Small intestine (tissue), 7 donors: ENCODE measurements around the gene DTX3L. TPM values are rescaled to one million over a fixed set of nuclear protein-coding genes. Genes with fewer than 3 reads are reported as not detected.

Experiments
- DNase-seq, 2 donors: peaks; one replicate each; pipeline versions ENCODE4 v3.0.0 to v3.0.0-alpha.2; 2013
- FAIRE-seq: peaks from 2 replicates; lab custom pipeline; 2012; peaks lifted over from hg19 to GRCh38; lab: Jason Lieb, UNC
- H3K27ac ChIP-seq, 3 donors: one replicate each; pipeline ENCODE4 v1.5.1; 2013; ENCODE audit warnings: low read length in 2 of 3, mild to moderate bottlenecking in 2 of 3, control low read depth in 1 of 3, inconsistent platforms in 1 of 3, low read depth in 1 of 3, moderate library complexity in 1 of 3
- H3K27me3 ChIP-seq, 3 donors: one replicate each; pipeline ENCODE4 v1.6.1; 2013; ENCODE audit warnings: low read length in 3 of 3, inconsistent platforms in 1 of 3; ENCODE audit not compliant: control insufficient read depth in 3 of 3, insufficient read depth in 3 of 3
- H3K36me3 ChIP-seq, 3 donors: one replicate each; pipeline ENCODE4 v1.6.1; 2013; ENCODE audit warnings: low read length in 3 of 3, inconsistent platforms in 1 of 3, low read depth in 1 of 3, mild to moderate bottlenecking in 1 of 3, moderate library complexity in 1 of 3; ENCODE audit not compliant: control insufficient read depth in 3 of 3, insufficient read depth in 2 of 3
- H3K4me1 ChIP-seq, 3 donors: one replicate each; pipeline ENCODE4 v1.6.1; 2013; ENCODE audit warnings: low read length in 2 of 3, inconsistent platforms in 1 of 3, low read depth in 1 of 3, mild to moderate bottlenecking in 1 of 3, moderate library complexity in 1 of 3; ENCODE audit not compliant: control insufficient read depth in 3 of 3, insufficient read depth in 2 of 3
- H3K4me3 ChIP-seq, 3 donors: one replicate each; pipeline ENCODE4 v1.5.1; 2013; ENCODE audit warnings: low read length in 3 of 3, control low read depth in 1 of 3, inconsistent platforms in 1 of 3, low read depth in 1 of 3, mild to moderate bottlenecking in 1 of 3, moderate library complexity in 1 of 3
- H3K9me3 ChIP-seq, 2 donors: one replicate each; pipeline ENCODE4 v1.6.1; 2013; ENCODE audit warnings: low read depth in 1 of 2, low read length in 1 of 2; ENCODE audit not compliant: control insufficient read depth in 2 of 2, insufficient read depth in 1 of 2
- WGBS, 3 donors: extraction: QIAGEN DNeasy Blood & Tissue Kit; methylation state at CpG; one replicate each; pipeline ENCODE4 v1.1.7; 2013; 5-methylcytosine and 5-hydroxymethylcytosine counted together
- polyA plus RNA-seq, 4 donors: library from polyadenylated mRNA; stranded (reverse) in 3 of 4; unstranded in 1 of 4; fragments of 200-250 nt in 3 of 4; fragments of 120-200 nt in 1 of 4; gene quantifications; one replicate each; pipeline versions ENCODE4 v1.2.1 to v1.2.3, GENCODE V29; 2013
- donor health status: healthy with polysubstance abuse.
- donor health status: control.
- donor health status: control.
- donor health status: Bipolar disorder and iron deficiency.
- donor health status: healthy.

The DTX3L gene
- polyA plus RNA-seq, 4 donors, result 10.8 to 29.1 (median 18.6) TPM

DNA sequence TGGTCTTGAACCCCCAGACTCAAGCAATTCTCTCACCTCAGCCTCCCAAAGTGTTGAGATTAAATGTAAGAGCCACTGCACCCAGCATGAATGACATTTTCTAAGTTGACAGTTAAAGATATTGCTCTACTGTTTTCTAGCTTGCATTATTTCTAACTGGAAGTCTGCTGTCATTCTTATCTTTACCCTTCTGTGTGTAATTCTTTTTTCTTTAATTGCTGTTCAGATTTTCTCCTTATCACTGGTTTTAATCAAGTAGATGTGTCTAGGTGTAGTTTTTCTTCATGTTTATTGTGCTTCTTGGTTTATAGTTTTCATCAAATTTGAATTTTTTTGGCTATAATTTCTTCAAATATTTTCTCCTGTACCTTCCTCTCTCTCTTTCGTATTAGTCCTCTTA lies 18.3 kb downstream of the DTX3L start:
- FAIRE-seq (no peak), DNase-seq (no peak)
- Histone ChIP-seq H3K9me3 (peaks cover 0 to 12% of the 10 kb centered on the region in 2 donors), H3K27me3 (peaks cover 0 to 4% (median 0%) of the 10 kb centered on the region in 3 donors), H3K4me3 (no peak overlapping the region), H3K36me3 (no peaks in the 10 kb centered on the region), H3K27ac (no peak overlapping the region), H3K4me1 (peaks cover 0 to under 1% (median 0%) of the 10 kb centered on the region in 3 donors)
- 91 to 98% (median 93%) methylated on average over 1 of the region's 1 CpG for WGBS, 3 donors

DNA sequence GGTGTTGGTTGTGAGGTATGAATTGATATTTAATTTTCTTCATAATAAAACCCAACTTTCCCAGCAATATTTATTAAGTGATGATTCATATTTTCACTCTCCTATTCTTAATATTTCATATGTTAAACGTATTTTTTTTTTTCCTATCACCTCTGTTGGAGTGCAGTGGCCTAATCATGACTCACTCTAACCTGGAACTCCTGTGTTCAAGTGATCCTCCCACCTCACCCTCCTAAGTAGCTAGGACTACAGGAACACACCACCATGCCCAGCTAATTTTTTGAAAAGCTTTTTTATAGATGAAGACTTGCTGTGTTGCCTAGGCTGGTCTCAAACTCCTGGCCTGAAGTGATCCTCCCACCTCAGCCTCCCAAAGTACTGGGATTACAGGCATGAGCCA lies 22.0 kb downstream of the DTX3L start:
- 29 to 51% (median 36%) methylated on average over 1 of the region's 1 CpG for WGBS, 3 donors
- no peak for FAIRE-seq
- no peaks in the 10 kb centered on the region for H3K36me3 ChIP-seq
- no peaks in the 10 kb centered on the region for H3K4me1 ChIP-seq
- H3K9me3 ChIP-seq, result peaks cover 0 to 12% of the 10 kb centered on the region in 2 donors
- no peak overlapping the region for H3K27ac ChIP-seq
- no peak for DNase-seq
- no peaks in the 10 kb centered on the region for H3K27me3 ChIP-seq
- H3K4me3 ChIP-seq, result no peak overlapping the region

DNA sequence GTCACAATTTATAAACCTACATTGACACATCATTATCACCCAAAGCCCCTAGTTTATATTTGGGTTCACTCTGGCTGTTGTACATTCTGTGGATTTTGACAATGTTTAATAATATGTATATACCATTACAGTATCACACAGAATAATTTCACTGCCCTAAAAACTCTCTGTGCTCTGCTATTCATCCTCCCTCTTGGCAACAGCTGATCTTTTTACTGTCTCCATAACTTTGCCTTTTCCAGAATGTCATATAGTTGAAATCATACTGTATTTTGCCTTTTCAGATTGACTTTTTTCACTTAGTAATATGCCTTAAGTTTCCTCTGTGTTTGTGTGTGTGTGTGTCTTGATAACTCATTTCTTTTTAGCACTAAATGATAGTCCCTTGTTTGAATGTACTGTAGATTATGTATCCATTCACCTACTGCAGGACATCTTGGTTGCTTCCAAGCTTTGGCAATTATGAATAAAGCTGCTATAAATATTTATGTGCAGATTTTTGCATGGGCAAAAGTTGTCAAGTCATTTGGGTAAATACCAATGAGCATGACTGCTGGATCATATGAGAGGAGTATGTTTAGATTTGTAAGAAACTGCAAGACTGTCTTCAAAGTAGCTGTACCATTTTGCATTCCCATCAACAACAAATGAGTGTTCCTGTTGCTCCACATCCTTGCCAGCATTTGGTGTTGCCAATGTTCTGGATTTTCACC lies 22.8 kb downstream of the DTX3L start:
- H3K9me3 ChIP-seq, result peaks cover 0 to 11% of the 10 kb centered on the region in 2 donors
- no peak overlapping the region for H3K27ac ChIP-seq
- H3K4me1 ChIP-seq, result no peaks in the 10 kb centered on the region
- DNase-seq, result no peak
- no peak overlapping the region for H3K4me3 ChIP-seq
- no peaks in the 10 kb centered on the region for H3K36me3 ChIP-seq
- H3K27me3 ChIP-seq, result no peaks in the 10 kb centered on the region
- FAIRE-seq, result no peak

DNA sequence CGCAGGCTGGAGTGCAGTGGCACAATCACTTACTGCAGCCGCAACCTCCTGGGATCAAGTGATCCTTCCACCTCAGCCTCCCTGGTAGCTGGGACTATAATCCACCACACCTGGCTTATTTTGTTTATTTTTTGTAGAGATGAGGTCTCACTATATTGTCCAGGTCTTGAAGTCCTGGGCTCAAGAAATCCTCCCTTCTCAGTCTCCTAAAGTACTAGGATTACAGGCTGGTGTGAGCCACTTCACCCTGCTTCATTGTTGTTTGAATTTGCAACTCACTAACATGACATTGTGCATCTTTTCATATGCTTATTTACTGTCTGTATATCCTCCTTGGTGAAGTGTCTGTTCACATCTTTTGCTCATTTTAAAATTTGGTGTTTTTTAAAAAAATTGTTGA lies 23.4 kb downstream of the DTX3L start:
- WGBS, 3 donors, result 28 to 50% (median 49%) methylated on average over 2 of the region's 2 CpGs
- no peak for DNase-seq
- Histone ChIP-seq H3K4me3 (no peak overlapping the region), H3K9me3 (peaks cover 0 to 7% of the 10 kb centered on the region in 2 donors), H3K27ac (no peak overlapping the region), H3K36me3 (no peaks in the 10 kb centered on the region), H3K27me3 (no peaks in the 10 kb centered on the region), H3K4me1 (no peaks in the 10 kb centered on the region)
- FAIRE-seq, result no peak

DNA sequence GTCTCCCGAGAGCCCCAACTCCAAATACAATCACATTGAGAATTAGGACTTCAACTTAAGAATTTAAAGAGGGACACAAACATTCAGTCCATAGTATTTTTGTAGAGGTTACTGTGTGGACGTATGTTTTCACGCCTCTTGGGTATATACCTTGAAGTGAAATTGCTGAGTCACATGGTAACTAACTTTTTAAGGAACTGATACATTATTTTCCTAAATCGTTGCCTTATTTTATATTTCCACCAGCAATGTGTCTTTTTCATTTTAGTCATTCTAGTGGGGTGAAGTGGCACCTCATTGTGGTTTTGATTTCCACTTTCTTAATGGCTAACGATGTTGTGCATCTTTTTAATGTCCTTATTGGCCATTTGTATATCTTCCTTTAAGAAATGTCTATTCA lies 25.2 kb downstream of the DTX3L start:
- H3K36me3 ChIP-seq, result no peaks in the 10 kb centered on the region
- no peak overlapping the region for H3K27ac ChIP-seq
- H3K9me3 ChIP-seq, result no peaks in the 10 kb centered on the region
- H3K4me3 ChIP-seq, result no peak overlapping the region
- H3K4me1 ChIP-seq, result no peaks in the 10 kb centered on the region
- DNase-seq (no peak), FAIRE-seq (no peak)
- WGBS, 3 donors, result 63 to 75% (median 68%) methylated on average over 5 of the region's 5 CpGs
- no peaks in the 10 kb centered on the region for H3K27me3 ChIP-seq

DNA sequence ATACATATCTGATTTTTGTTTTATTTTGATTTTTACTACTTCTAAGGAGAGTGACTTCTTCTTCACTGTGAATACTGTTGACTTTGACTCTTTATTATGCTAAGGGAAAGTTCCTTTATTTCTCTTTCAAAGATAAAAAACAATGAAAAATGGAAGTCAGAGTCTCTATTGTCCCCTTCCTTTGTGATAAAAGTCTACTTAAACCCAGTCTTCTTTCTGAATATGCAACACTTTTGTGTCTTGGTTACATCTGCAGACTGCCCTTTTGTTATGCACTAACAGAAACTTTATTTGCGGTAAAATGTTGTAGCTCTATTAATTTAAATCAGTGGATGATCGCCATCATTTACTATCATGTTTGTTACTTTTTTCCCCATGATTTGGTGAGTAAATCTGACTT lies 26.5 kb downstream of the DTX3L start:
- no peak overlapping the region for H3K27ac ChIP-seq
- H3K9me3 ChIP-seq, result no peaks in the 10 kb centered on the region
- no peak for FAIRE-seq
- H3K27me3 ChIP-seq, result no peaks in the 10 kb centered on the region
- no peaks in the 10 kb centered on the region for H3K36me3 ChIP-seq
- DNase-seq, result no peak
- H3K4me1 ChIP-seq, result no peaks in the 10 kb centered on the region
- H3K4me3 ChIP-seq, result no peak overlapping the region
- 95 to 96% (median 95%) methylated on average over 2 of the region's 2 CpGs for WGBS, 3 donors

DNA sequence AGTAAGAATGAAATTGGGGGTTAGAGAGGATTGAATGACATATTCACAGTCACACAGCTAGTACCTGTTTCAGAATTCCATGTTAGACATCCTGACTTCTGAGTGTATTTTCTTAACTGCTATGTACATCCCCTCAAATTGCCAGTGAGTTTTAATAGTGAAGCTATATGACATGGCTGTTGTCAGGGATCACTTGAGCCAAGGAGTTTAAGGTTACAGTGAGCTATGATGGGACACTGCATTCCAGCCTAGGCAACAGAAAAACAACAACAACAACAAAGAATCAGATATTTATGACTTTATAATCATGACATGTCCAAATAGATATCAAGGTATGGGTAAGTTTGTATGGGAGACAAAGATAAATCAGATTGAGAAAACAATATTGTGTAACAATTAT lies 29.9 kb downstream of the DTX3L start:
- Histone ChIP-seq H3K4me1 (no peaks in the 10 kb centered on the region), H3K9me3 (no peaks in the 10 kb centered on the region), H3K27ac (no peak overlapping the region), H3K4me3 (no peak overlapping the region), H3K36me3 (no peaks in the 10 kb centered on the region), H3K27me3 (no peaks in the 10 kb centered on the region)
- FAIRE-seq, result no peak
- no peak for DNase-seq

DNA sequence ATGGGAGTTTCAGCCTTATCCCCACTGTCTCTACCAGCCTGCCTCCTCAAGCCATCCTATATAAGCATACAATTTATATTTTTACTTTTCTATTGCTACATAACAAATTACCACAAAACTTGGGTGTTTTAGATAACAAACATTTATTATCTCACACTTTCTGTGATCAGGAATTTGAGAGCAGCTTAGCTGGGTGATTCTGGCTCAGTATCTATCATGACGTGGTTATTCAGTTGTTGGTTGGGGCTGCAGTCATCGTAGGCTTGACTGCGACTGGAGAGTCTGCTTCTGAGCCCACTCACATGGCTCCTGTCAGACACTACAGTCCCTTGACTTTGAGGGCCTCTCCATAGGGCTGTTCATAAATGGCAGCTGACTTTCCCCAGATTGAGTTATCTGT lies 34.0 kb downstream of the DTX3L start:
- Histone ChIP-seq H3K9me3 (no peaks in the 10 kb centered on the region), H3K36me3 (no peaks in the 10 kb centered on the region), H3K4me3 (no peak overlapping the region), H3K27me3 (no peaks in the 10 kb centered on the region), H3K27ac (no peak overlapping the region), H3K4me1 (no peaks in the 10 kb centered on the region)
- WGBS, 3 donors, result 90 to 93% (median 93%) methylated on average over 3 of the region's 3 CpGs
- no peak for DNase-seq
- FAIRE-seq, result no peak

DNA sequence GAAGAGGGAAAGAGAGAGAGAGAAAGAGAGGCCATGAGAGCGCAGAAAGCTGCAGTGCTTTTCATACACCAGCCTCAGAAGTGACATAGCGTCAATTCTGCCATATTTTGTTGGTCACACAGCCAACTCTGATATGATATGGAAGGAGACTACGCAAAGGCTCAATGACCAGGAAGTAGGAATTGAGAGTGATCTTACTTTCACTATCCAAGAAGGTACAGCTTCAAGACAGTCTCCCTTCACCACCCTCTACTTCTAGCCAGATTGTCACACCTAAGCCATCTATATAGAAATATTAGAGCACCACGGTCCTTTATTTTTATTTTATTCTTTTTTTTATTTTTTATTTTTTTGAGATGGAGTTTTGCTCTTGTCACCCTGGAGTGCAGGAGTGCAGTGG lies 34.4 kb downstream of the DTX3L start:
- FAIRE-seq (no peak), DNase-seq (peak in 1 of 2 donors; percentile 16)
- 59 to 70% (median 63%) methylated on average over 4 of the region's 4 CpGs for WGBS, 3 donors
- Histone ChIP-seq H3K36me3 (no peaks in the 10 kb centered on the region), H3K9me3 (no peaks in the 10 kb centered on the region), H3K27me3 (no peaks in the 10 kb centered on the region), H3K4me1 (no peaks in the 10 kb centered on the region), H3K27ac (no peak overlapping the region), H3K4me3 (no peak overlapping the region)
